GM19099 (cell line): ENCODE data around the gene THBS1.

Experiments
- POLR2A ChIP-seq: IDR thresholded peaks from 3 replicates; pipeline ENCODE4 v1.6.1; 2011; ENCODE audit warnings: low read depth; ENCODE audit not compliant: insufficient read length; ENCODE audit errors: extremely low read depth

The THBS1 gene

DNA sequence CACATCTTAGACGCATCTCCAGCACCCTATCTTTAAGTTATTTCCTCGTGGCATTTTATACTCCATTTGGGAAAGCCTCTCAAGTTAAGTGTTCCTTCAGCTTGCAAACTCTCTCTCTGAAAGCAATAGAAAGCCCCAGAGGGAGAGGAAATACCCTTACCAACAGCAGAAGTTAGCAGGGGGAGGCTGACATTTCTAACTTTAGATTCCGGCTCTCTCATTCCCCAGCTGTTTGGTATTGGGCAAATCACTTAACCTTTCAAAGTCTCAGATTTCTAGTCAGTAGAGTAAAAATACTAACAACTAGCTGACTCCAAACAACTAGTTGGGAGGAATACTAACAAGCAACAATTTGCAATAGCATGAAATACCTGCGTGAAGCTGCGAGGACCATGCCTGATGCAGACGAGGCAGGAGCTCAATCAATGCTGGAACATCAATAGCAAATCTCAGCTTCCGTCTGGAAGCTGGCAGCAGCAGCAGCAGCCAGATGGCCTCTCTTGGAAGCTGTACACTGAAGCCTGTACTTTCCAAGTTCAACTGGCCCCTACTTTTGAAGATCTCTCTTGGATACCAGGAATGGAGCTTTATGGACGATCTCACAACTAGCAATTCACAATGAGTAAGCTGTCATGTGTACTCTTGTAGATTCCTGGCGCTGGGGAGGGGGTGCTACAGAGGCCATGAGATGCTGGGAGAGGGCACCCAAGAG lies 47.8 kb downstream of the THBS1 start:
- TF ChIP-seq POLR2A = no peak

DNA sequence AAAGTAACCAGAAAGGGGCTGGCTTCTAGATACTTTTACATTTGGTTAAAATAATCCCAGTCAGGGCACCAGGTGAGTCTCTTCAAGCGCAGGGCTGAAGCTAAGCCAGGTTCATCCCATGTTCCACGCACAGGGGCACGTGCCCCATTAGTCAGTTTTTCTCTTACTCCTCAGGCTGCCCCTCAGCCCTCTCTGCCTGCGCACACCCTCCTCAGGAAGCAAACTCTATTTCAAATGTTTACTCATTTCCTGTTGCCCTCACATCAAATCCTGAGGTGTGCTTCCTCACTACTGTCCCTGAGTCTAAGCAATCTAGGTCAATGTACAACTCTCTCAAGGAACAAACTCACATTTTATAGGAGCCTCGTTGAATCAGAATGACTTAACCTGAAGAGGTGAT lies 48.5 kb downstream of the THBS1 start:
- no peak for TF ChIP-seq POLR2A

DNA sequence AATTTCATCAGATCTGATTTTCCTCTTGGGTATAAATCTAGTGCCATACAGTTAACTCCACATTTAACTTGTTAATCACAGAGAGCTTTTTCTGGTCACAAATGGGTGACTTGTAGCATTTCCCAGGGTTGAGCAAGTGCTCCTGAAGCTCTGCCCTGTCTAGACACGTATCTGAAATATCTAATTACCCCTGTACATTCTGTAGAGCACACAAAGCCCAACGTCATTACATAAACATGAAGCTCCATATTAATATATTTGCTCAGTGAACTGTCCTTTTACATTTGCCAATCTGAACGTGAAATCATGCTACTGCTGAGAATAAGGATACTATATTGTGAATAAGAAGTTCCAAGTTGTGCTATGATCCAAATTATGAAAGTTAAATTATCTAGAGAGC lies 49.0 kb downstream of the THBS1 start:
- no peak for TF ChIP-seq POLR2A

DNA sequence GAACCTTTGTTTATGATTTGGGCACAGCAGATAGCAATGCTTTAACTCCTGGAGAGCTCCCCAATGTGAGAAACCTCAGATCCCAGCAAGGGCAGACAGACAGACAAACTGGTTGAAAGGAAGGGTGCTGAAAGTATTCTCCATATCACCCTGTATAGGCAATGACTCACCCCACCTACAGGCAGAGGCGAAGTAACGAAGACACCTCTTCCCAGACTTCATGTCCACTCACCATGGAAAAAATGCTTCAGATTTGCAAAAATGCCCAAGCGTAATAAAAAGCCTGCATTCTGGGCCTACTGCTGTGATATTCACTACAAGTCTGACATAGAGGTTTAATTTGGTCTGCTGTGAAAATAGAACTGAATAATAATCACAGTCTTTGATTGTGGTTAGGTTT lies 50.5 kb downstream of the THBS1 start:
- no peak for TF ChIP-seq POLR2A

DNA sequence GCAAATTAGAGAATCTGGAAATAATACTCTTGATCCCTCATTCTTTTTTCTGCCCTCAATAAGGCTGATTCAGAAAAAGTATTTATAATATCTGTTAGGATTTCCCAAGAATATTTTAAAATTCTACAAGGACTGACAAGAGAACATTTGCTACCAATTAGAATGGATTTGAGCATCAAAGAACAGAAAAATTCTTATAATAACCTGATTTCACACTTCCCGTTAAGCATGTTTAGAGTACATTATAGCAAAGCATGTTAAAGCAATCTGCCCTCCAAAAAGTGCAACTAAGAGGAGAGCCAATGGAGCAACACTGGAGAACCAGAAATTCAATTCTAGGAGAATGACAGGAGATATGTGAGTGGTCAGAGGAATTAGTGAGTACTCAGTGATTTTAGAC lies 57.2 kb downstream of the THBS1 start:
- TF ChIP-seq POLR2A = no peak

DNA sequence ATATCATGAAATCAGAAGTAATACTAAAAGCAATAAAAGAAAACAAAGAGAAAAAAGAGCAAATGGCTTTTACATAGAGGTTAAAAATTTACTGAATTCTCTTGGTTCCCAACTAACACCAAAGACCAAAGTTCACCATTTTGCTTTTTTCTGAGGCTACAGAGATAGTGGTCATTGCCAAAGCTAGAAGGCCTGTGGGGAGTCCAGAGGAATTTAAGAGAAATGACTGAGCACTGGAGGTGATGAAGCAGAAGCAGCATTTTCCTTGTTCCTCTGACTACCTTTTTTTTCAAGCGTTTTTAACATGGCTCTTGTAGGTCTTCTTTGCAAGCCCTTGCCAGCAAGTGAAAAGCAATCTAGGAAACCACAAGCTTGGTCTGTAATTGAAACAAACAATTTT lies 58.2 kb downstream of the THBS1 start:
- no peak for TF ChIP-seq POLR2A

DNA sequence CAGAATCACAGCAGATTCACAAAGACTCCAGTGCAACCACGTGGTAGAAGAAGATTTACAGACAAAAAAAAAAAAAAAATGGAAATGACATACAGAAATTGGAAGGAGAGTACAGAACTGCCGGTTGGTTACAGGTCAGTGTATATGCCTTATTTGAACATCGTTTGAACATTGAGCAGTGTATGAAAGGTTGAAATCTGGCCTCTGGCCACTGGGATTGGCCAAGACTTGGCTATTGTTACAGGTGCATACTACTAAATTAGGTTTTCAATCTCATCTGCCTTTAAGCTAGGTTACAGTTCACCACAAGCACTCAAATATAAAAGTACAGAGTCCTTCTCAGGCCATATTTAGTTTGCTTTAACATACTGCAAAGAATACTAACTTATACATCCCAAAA lies 59.8 kb downstream of the THBS1 start:
- TF ChIP-seq POLR2A = no peak

DNA sequence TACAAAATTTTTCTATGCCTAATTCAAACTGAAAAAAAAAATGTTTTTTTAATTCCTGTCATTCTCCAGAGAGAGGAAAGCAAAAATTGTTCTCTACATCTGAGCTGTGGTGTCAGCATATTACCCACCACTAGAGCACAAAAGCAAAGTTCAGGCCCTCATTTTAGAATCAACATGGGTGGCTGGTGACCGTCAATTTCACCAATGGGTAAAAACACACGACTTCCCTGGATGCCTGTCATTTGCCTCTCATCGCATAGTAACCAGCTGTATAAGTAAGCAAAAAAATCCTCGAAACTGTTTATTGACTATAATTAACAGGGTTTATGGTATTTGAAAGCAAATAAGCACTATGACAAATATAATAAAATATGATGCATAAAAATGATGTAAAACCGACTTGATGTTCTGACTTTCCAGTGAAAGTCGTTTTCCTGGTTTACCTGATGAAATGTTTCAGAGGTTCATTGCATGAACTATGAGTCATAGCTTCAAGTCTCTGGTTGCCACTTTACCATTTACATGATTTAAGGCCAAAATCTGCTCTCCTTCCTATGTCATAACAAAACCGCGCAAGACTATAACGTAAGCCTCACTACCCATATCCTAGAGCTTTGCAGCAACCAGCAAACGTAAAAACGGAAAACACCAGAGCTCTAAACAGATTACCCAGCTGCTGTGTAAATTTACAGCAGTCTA lies 60.5 kb downstream of the THBS1 start:
- TF ChIP-seq POLR2A = no peak

DNA sequence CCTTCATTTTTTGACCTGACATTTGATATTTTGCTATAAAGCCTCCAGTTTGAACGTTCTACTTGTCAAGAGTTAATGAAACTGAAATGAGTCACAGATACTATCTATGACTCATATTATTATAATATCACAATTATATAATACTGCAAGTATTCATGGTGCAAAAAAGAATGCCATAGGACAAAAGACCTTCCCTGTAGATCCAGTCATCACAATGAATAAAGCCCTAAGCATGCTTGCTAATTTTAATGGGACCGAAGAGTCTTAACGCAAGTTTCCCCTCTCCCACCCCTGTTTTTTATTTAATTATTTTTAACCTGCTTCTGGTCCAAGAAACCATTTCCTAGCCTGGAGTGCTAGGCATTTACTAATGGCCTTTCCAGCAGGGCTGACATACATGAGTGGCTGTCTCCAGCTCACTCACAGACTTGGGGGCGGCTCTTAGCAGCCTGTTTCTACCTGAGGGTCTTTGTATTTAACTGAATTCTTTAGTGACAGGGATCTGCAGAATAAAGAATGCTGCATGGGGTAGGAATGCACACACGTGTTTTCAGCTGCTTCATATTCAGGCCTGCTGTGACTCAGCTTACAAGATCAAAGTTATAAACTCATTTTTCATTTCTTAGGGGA lies 61.2 kb downstream of the THBS1 start:
- no peak for TF ChIP-seq POLR2A

DNA sequence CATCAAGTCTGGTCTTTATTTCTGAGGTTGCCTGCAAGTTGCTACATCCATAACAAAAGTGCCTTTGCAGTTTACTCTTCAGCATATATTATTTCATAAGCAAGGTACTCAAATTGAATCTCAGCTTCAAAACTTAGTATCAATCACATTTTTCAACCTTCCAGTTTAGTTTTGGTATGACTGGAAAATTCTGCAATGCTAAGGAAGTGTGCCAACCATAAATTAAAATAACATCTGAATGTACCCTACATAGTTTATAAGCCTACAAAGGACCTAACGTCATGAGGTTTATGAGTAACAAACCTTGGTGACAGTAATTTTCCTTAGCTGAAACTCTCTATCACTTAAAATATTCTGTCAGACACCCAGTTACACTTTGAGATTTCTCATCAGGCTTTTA lies 62.8 kb downstream of the THBS1 start:
- TF ChIP-seq POLR2A = no peak

DNA sequence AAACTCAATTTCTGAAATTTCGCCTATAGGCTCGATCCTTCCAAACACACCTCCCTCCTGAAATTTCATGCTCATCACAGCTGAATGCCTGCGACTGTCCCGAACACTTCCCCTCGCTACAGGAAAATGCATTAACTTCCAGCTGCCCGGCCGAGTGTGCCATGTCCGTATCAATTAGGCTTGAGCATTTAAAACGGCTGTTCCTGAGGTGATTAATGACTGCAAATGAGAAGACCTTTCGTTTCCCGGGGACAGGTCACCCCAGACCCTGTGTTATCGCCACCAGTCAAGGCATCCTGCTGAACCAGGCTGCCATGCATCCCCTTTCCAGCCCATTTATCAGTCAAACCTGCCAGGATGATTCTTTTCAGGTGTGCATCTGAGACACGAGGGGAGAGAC lies 63.3 kb downstream of the THBS1 start:
- no peak for TF ChIP-seq POLR2A

DNA sequence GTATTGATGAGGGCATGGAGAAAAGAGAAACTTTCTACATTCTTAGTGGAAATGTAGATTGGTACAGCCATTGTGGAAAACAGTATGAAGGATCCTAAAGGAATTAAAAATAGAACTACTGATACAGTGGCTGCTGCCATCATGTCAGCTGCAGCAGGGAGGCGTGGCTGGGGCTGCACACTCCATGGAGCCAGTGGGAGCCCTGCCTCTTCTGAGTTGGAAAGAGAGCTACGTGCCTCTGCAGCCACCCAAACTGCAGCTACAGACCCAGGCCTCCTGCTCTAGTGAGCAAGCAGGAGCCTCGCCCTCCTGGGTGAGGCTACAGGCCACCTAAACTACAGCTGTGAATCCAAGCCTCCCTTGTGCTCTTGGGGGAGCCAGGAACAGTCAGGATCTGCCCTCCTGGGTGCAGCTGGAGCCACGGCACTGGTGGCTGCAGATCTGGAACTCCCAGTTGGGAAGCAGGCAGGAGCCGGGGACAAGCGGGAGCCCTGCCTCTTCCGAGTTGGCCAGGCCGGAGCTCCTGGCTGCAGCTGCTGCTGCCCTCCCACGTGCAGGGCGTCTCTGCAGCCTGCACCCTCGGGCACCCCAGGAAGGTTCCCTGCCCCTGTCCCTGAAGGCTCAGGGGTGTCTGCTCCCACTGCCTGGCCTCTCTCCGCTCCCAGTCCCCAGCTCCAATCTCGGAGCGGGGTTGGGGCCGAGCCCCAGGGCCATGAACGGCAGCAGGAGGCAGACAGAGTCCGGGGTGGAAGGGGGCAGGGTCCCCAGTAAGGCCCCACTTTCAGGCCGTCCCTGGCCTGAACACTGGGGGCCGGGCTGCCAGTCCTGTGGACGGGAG lies 64.5 kb downstream of the THBS1 start:
- TF ChIP-seq POLR2A = no peak

DNA sequence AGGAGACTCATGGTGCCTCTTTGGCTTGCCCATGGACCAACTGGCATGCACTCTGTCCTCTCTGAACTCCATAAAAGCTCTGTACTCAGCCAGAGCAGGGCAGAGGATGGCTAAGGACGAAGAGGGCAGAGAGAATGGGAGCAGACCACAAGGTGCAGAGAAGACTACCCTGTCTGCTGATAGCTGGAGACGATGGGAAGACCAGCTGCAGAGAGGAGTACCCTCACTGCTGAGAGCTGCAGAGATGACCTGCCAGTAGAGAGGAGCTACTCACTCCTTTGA lies 65.0 kb downstream of the THBS1 start:
- no peak for TF ChIP-seq POLR2A

DNA sequence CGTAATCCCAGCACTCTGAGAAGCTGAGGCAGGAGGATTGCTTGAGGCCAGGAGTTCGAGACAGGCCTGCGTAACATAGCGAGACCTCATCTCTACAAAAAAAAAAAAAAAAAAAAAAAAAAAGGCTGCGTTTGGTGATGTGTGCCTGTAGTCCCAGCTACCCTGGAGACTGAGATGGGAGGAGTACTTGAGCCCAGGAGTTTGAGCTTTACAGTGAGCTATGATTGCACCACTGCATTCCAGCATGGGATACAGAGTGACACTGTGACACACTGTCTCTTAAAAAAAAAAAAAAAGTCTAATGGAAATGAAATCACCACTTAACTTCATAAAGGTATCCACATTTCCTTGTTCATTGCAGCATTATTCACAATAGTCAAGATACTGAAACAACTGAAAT lies 65.5 kb downstream of the THBS1 start:
- TF ChIP-seq POLR2A = no peak
